GM18511 (cell line): Measurements from ENCODE around the gene ZC3HAV1.
"Not testable (repeated sequence)": the region's sequence is repeated elsewhere in the genome, so short reads cannot be mapped to it uniquely, and the experiment has no call there.

Experiments used
- ATAC-seq: cut with Tn5 transposase; IDR thresholded peaks from one replicate; pipeline ENCODE4 v1.9.1; 2021; ENCODE audit warnings: mild to moderate bottlenecking, moderate library complexity; ENCODE audit not compliant: unreplicated experiment

Gene ZC3HAV1

DNA sequence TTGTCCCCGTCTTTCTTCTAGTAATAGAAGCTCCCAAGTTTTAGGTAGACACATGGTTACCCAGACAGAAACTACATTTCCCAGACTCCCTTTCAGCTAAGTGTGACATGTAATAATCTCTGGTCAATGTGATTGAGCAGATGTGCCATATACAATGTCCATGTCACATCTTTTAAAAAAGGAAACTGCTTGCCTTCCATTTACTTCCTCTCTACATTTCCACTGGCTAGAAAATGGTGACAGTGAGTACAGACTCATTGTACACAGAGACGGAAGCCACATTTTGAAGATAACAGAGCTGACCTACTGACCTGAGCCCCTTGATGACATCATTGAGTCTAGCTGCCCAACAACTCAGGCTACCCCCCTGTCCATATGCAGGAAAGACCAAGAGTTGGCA is 21.3 kb downstream of the ZC3HAV1 start:
- ATAC-seq, result no peak

DNA sequence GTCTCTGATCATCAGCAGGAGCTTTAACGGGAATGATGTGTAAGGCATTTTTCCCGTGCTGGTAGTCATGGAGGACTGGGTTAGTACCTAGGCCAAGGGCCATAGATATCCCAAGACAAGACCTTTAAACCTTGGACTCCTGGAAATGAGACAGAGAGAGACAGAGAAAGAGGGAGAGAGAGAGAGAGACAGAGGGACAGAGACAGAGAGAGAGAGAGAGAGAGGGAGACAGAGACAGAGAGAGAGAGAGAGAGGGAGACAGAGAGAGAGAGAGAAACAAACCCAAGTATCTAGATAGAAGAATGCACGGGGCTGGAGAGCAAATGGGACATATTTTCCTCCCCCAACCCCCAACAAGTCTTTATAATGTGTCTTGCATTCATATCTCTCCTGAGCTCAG is 22.3 kb downstream of the ZC3HAV1 start:
- ATAC-seq, result no peak

- ATAC-seq, result no peak
These were observed 23.1 kb downstream of the ZC3HAV1 start for GRCh38 chr7:139086454-139086853.

- no peak for ATAC-seq
These were observed 24.8 kb downstream of the ZC3HAV1 start for GRCh38 chr7:139084709-139085108.

- ATAC-seq, result no peak
These were observed 27.9 kb downstream of the ZC3HAV1 start for GRCh38 chr7:139081584-139081983.

- no peak for ATAC-seq
These were observed 28.6 kb downstream of the ZC3HAV1 start for GRCh38 chr7:139080905-139081304.

- ATAC-seq, result no peak
These were observed 29.7 kb downstream of the ZC3HAV1 start for GRCh38 chr7:139079861-139080260.

DNA sequence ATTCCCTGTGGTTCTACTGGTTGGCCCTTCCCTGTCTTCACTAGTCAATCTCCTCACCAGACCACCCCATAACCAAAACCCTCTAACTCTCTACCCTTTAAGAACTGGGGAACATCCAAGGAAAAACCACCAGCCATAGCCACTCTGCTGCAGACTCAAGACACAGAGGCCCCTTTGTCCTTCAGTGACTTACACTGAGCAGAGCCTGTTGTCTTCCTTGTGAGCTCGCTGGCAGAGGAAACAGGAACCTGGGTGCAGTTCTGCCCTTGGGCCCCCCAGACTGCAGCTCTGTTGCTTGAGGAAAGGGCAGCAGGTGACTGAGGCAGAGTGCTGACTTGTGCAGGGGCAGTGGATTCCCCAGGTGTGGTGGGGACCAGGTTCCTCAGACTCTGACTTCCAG is 30.6 kb downstream of the ZC3HAV1 start:
- no peak for ATAC-seq

DNA sequence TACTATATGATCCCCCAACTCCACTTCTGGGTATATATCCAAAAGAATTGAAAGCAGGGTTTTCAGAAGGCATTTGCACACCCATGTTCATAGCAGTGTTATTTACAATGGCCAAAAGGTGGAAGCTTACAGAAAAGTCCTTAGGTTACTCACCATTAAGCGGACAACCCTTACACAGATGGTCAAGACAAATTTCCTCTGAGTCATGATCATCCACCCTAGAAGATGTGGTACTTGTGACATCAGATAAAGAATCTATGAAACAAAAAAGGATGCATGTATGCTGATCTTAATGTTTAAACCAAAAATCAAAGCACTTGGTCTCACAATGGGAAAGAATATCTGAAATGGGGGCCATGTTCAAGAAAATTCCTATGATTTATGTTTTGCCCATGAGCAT is 31.1 kb downstream of the ZC3HAV1 start:
- no peak for ATAC-seq

GRCh38 chr7:139077706-139078105 is 31.8 kb downstream of the ZC3HAV1 start:
- ATAC-seq, result not testable (repeated sequence)

GRCh38 chr7:139075871-139076686 is 33.4 kb downstream of the ZC3HAV1 start:
- no peak for ATAC-seq

GRCh38 chr7:139075031-139075652 is 34.4 kb downstream of the ZC3HAV1 start:
- peak; percentile 83 for ATAC-seq

GRCh38 chr7:139072796-139073195 is 36.7 kb downstream of the ZC3HAV1 start:
- no peak for ATAC-seq

GRCh38 chr7:139071680-139072079 is 37.8 kb downstream of the ZC3HAV1 start:
- ATAC-seq, result no peak

- no peak for ATAC-seq
These were observed 40.7 kb downstream of the ZC3HAV1 start for GRCh38 chr7:139068544-139069399.

GRCh38 chr7:139066315-139066714 is 43.2 kb downstream of the ZC3HAV1 start:
- no peak for ATAC-seq

GRCh38 chr7:139065323-139065722 is 44.2 kb downstream of the ZC3HAV1 start:
- ATAC-seq, result no peak

- no peak for ATAC-seq
These were observed 48.1 kb downstream of the ZC3HAV1 start for GRCh38 chr7:139061416-139061815.

DNA sequence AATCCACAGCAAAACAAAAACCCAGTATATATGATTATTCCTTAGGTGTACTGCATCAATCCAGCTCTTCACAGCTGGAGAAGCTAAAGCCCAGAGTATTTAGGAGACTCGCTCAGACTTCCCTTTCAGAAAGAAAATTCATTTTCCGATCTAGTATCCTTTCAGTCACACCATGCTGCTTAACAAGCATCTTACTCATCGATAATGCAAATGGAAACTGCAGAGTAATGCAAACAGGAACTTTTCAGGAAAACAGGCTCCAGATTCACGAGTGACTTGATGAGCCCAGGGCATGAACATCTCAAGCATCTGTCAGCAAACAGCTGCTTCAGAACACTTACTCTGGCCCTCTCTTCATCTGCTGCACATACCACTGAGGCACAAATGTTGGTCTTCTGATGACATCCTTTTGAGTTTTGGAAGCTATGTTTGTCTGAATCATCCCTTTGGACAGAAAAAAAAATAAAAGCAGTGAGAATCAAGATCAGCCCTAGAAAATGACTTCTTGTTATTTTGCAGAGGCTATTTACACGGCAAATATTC is 48.8 kb downstream of the ZC3HAV1 start:
- ATAC-seq, result no peak

DNA sequence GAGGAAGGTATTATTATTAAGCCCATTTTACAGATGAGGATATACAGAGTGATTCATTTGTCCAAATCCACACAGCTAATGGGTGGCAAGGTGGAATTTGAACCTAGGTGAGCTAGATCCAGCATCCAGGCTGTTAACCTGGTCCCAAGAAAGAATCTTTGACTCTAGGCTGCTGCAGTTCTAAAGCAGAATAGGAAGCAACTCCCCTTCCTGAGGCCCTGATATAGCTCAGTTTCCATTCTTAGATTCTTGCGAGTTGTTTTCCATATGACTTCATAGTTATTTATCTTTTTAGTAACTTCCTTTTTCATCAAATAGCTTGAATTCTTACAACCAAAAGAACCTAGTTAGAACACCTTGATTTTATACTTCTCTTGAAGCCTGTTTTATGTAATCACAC is 49.6 kb downstream of the ZC3HAV1 start:
- ATAC-seq, result no peak

DNA sequence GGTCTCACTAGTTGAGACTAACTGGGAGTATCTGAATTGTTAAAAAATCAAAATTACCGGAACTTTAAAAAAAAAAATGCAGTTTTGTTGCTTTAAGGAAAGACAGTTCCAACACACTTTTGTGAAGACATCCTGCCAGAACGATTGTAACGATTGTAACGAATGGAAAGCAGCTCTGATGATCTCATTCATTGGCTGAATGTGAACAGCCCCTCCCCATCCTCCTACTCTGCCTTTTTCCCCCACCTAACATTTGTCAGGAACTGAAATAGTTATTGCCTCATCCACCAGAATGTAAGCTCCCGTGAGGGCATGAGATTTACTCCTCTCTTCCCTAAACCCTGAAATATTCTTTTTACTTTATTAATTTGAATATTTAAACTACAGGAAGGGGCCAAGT is 50.6 kb downstream of the ZC3HAV1 start:
- no peak for ATAC-seq
